Measurements from ENCODE around the gene NPIPB8. TPM values are rescaled to one million over a fixed set of nuclear protein-coding genes. Genes with fewer than 3 reads are reported as not detected.

Gene NPIPB8
- total and polyA plus RNA-seq, 2 of the 13 experiments (the other 11 are each of a cell fraction or from before 2014, with no cell fraction given) = 0.49 to 2.3 TPM

- TF ChIP-seq ZNF598 (CRISPR knock-in tag; IDR thresholded peaks at IDR 0.05; ENCODE audit: borderline replicate concordance) (0 out of 2 replicates have a peak, but pooled peaks have one; percentile 52), ZNF20 (CRISPR knock-in tag; IDR thresholded peaks at IDR 0.05) (0 out of 2 replicates have a peak, but pooled peaks have one; percentile 49), GLI4 (CRISPR knock-in tag; IDR thresholded peaks at IDR 0.05; ENCODE audit: borderline replicate concordance) (peak; percentile 95; the same call in 1 of the 2 replicates), KDM2A (CRISPR knock-in tag; IDR thresholded peaks at IDR 0.05; ENCODE audit: borderline replicate concordance, low read depth) (peak; percentile 3; the same call in 1 of the 2 replicates), PHF8 (CRISPR knock-in tag; IDR thresholded peaks at IDR 0.05) (no peak), XRCC5 (optimal IDR thresholded peaks at IDR 0.05; ENCODE audit: low read length) (no peak), NFATC3 (CRISPR knock-in tag; IDR thresholded peaks at IDR 0.05) (0 out of 2 replicates have a peak, but pooled peaks have one; percentile 65), ZNF253 (CRISPR knock-in tag; IDR thresholded peaks at IDR 0.05; ENCODE audit: borderline replicate concordance) (0 out of 2 replicates have a peak, but pooled peaks have one; percentile 41), PLSCR1 (CRISPR knock-in tag; IDR thresholded peaks at IDR 0.05; ENCODE audit: borderline replicate concordance) (no peak), FOXA3 (CRISPR knock-in tag; IDR thresholded peaks at IDR 0.05) (peak; percentile 33; the same call in 1 of the 2 replicates), ZNF33B (CRISPR knock-in tag; IDR thresholded peaks at IDR 0.05) (peak; percentile 85; the same call in 1 of the 2 replicates), ZNF101 (CRISPR knock-in tag; IDR thresholded peaks at IDR 0.05; ENCODE audit: borderline replicate concordance, low read depth) (0 out of 2 replicates have a peak, but pooled peaks have one; percentile 52), TFE3 (CRISPR knock-in tag; IDR thresholded peaks at IDR 0.05) (peak; percentile 24; the same call in 1 of the 2 replicates), MXD3 (CRISPR knock-in tag; IDR thresholded peaks at IDR 0.05) (0 out of 2 replicates have a peak, but pooled peaks have one; percentile 29), IKZF4 (CRISPR knock-in tag; IDR thresholded peaks at IDR 0.05; ENCODE audit: borderline replicate concordance, low read depth, not compliant biosample characterization) (peak; percentile 58), ZNF350 (CRISPR knock-in tag; IDR thresholded peaks at IDR 0.05; ENCODE audit: borderline replicate concordance, low read depth) (0 out of 2 replicates have a peak, but pooled peaks have one; percentile 43), PATZ1 (CRISPR knock-in tag; IDR thresholded peaks at IDR 0.05) (peak; percentile 27; the same call in 1 of the 2 replicates), TRIM24 (CRISPR knock-in tag; IDR thresholded peaks at IDR 0.05) (no peak), HDAC2 (CRISPR knock-in tag; IDR thresholded peaks at IDR 0.05) (peak; percentile 6; the same call in 1 of the 2 replicates), ZNF572 (CRISPR knock-in tag; IDR thresholded peaks at IDR 0.05) (peak; percentile 82; the same call in 1 of the 2 replicates), ZNF772 (CRISPR knock-in tag; IDR thresholded peaks at IDR 0.05) (peak; percentile 39; the same call in 1 of the 2 replicates), RBFOX2 (IDR thresholded peaks at IDR 0.05; ENCODE audit: low read depth, low read length) (0 out of 2 replicates have a peak, but pooled peaks have one; percentile 7), ZNF883 (CRISPR knock-in tag; IDR thresholded peaks at IDR 0.05; ENCODE audit: not compliant biosample characterization) (peak; percentile 85), RFXANK (CRISPR knock-in tag; IDR thresholded peaks at IDR 0.05) (no peak), ZNF775 (CRISPR knock-in tag; IDR thresholded peaks at IDR 0.05; ENCODE audit: borderline replicate concordance) (0 out of 2 replicates have a peak, but pooled peaks have one; percentile 15)
These were observed 27.2 kb upstream of the NPIPB8 start (continued) for GRCh38 chr16:28610595-28611191.

Measured in HepG2 (cell line).